ENCODE results near the gene KDM5B.

Gene KDM5B

DNA sequence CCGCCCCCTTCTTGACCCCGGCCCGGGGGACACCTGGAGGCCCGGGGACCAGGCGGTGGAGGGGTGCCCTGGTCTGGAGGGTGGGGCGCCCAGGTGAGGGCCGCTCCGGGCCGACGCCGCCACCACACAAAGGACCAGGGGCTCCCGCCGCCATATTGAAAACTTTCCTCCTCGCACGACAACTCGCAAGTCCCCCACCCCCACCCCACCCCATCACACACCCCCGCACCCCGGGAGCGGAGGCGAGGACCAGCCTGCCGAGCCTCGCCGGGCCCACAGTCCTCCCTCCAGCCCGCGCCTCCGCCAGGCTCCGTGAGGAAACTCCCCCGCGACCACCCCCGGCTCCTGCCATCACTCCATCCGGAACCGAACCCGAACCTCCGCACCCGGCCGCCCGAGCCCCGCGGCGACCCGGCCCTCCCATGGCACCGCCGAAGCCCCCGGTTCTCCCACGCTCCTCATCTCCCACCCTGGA, 733 bp downstream of the KDM5B start:
- in situ Hi-C loops (cut with MboI; ENCODE audit: low pct_unique_long_range_greater_than_20kb, low sequenced_read_pairs, unreplicated experiment), result no loop called here
- DNase-seq (ENCODE audit: low spot score), result peak; percentile 83
- TF ChIP-seq, protein P1, sequence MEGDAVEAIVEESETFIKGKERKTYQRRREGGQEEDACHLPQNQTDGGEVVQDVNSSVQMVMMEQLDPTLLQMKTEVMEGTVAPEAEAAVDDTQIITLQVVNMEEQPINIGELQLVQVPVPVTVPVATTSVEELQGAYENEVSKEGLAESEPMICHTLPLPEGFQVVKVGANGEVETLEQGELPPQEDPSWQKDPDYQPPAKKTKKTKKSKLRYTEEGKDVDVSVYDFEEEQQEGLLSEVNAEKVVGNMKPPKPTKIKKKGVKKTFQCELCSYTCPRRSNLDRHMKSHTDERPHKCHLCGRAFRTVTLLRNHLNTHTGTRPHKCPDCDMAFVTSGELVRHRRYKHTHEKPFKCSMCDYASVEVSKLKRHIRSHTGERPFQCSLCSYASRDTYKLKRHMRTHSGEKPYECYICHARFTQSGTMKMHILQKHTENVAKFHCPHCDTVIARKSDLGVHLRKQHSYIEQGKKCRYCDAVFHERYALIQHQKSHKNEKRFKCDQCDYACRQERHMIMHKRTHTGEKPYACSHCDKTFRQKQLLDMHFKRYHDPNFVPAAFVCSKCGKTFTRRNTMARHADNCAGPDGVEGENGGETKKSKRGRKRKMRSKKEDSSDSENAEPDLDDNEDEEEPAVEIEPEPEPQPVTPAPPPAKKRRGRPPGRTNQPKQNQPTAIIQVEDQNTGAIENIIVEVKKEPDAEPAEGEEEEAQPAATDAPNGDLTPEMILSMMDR (IDR thresholded peaks at IDR 0.05; ENCODE audit: extremely low read depth, insufficient read depth, missing control alignments), result no peak

DNA sequence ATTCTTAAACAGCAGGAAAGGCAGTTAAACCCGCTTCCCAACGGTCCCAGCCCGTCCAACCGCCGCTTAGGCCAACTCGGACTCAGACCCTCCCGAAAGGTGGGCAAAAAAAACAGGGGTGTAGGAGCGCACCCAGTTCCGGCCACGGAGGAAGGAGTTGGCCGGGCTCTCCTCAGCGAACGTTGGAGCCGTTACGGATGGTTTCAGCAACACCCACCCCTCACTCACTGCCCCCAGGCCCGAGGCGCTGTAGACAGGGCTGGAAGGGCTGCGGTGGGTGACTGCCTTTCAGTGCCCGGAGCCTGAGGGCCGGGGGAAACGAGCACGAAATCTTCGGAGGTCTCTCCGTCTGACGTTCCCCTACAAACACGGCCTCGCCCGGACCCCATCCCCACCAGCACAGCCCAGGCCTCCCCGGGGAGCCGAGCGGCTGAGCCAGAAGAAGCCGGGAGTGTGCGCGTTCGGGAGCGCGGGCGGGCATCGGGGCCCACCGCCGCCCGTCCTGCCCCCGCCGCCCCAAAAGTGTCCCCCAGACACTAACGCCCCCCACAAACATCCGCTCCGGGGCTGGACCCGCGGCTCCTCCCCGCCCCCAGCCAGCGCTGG, 1.3 kb downstream of the KDM5B start:
- peak; percentile 41 for DNase-seq (ENCODE audit: low spot score)
- in situ Hi-C loops (cut with MboI; ENCODE audit: low pct_unique_long_range_greater_than_20kb, low sequenced_read_pairs, unreplicated experiment), result no loop called here
- TF ChIP-seq, protein P1 (IDR thresholded peaks at IDR 0.05; ENCODE audit: extremely low read depth, insufficient read depth, missing control alignments), result no peak

DNA sequence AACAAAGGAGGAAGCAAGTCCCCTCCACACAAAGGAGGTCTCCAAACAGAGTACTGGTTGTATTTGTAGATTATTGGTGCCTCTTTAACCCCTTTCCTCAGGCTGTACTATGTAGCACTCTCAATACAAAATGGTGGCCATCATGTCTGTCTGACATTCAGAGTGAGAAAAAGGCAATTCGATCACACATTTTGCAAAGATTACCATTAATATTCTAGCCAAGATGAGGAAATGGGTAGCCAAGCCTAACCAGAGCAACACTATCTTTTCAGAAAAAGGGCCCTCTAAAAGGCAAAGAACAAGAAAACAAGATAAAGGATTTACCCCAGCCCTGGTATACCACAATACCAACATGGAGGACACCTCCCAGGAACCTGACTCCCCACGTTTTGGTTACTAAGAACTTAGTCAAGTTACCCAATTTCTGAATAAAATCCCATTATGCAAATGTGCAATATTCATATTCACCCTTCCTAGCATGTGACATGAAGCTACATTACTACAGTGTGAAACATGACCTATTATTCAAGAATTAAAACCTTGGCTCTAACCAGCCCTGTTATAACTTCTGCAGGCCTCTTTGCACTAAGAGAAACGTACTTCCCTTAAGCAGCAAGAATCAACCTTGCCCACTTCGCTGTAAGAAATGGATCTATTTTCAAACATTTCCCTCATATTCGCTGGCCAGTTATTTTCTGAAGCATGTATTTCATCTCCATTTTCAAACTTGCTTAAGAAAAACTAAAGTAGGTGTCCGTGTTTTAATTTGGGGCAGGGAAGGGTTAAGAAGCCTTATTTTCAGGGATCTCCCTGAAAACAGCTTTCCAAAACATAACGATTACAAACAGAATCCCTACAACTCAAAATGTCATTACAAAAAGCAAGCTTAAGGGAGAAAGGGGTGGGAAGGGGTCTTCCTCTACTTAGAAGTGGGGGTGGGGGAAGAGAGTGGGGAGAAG, 2.1 kb downstream of the KDM5B start:
- TF ChIP-seq, protein P1 (IDR thresholded peaks at IDR 0.05; ENCODE audit: extremely low read depth, insufficient read depth, missing control alignments), result no peak
- in situ Hi-C loops (cut with MboI; ENCODE audit: low pct_unique_long_range_greater_than_20kb, low sequenced_read_pairs, unreplicated experiment), result no loop called here
- peak; percentile 46 for DNase-seq (ENCODE audit: low spot score)

DNA sequence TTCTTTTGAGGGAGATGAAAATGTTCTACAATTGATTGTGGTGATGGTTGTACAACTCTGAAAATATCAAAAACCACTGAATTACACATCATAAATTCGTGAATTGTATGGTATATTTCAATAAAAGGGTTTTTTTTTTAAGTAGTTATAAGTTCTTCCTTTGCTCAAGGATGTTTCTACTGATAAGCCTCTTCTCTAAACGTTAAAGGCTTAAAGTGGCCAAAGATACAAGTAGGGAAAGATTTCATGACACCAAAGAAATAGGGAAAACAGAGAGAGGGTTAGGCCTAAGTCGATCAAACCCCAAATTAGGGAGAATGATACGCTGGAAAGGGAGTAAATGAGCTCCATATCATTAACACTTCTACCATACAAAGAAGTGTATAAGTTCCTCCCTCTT, 4.1 kb downstream of the KDM5B start:
- in situ Hi-C loops (cut with MboI; ENCODE audit: low pct_unique_long_range_greater_than_20kb, low sequenced_read_pairs, unreplicated experiment), result no loop called here
- DNase-seq (ENCODE audit: low spot score), result no peak
- TF ChIP-seq, protein P1 (IDR thresholded peaks at IDR 0.05; ENCODE audit: extremely low read depth, insufficient read depth, missing control alignments), result no peak

DNA sequence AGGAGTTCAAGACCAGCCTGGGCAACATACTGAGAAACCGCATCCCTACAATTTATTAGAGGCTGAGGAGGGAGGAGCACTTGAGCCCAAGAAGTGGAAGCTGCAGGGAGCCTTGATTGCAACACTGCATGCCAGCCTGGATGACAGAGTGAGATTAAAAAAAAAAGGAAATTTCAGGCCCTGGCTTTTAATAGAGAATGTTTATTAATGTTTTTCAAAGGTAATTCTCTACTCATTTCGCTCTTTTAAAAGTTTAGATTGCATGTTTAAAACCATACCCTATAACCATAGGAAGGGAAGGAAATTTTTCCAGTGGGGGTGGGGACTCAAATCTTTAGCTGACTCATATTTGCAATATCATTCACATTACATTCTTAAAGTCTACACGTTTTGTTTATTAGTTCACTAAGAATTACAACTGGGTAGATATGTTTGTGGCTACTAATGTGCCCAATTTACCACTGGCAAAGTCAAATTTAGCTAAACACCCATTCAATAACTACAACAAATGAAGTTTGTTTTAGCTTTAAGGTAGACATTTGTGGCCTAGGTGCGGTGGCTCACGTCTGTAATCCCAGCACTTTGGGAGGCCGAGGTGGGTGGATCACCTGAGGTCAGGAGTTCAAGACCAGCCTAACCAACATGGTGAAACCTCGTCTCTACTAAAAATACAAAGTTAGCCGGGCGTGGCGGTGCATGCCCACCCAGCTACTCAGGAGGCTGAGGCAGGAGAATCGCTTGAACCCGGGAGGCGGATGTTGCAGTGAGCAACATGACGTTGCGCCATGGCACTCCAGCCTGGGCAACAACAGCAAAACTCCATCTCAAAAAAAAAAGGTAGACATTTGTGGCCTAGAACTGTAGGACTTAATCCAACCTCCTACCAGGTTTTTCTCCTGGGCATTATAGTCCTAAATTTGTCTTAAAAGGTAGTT, 5.0 kb downstream of the KDM5B start:
- in situ Hi-C loops (cut with MboI; ENCODE audit: low pct_unique_long_range_greater_than_20kb, low sequenced_read_pairs, unreplicated experiment), result no loop called here
- TF ChIP-seq, protein P1 (IDR thresholded peaks at IDR 0.05; ENCODE audit: extremely low read depth, insufficient read depth, missing control alignments), result no peak
- no peak for DNase-seq (ENCODE audit: low spot score)

DNA sequence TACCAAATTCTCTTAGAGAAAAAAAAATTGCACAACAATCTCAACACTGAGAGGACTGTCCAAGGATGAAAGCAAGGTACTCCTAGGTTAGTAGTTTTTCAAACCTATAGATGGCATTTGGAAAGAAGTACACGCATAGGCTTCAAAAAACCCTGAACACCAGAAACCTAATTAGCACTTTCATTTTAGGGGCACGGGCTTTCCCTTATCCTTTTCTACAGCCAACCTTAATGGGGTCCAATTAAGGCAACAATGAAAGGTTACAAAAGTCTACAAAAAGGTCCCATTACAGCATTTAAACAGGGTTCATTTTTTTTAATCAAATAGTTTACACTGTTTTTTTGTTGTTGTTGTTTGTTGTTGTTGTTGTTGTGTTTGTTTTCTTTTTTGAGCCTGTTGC, 6.2 kb downstream of the KDM5B start:
- in situ Hi-C loops (cut with MboI; ENCODE audit: low pct_unique_long_range_greater_than_20kb, low sequenced_read_pairs, unreplicated experiment), result no loop called here

More for the DNA sequence above, 6.2 kb downstream of the KDM5B start:
- TF ChIP-seq, protein P1 (IDR thresholded peaks at IDR 0.05; ENCODE audit: extremely low read depth, insufficient read depth, missing control alignments), result no peak
- no peak for DNase-seq (ENCODE audit: low spot score)

All from GM13977 (cell line).